ENCODE data around the gene PSMC6.
"Not testable (repeated sequence)": the region's sequence is repeated elsewhere in the genome, so short reads cannot be mapped to it uniquely, and the experiment has no call there.

Gene PSMC6

DNA sequence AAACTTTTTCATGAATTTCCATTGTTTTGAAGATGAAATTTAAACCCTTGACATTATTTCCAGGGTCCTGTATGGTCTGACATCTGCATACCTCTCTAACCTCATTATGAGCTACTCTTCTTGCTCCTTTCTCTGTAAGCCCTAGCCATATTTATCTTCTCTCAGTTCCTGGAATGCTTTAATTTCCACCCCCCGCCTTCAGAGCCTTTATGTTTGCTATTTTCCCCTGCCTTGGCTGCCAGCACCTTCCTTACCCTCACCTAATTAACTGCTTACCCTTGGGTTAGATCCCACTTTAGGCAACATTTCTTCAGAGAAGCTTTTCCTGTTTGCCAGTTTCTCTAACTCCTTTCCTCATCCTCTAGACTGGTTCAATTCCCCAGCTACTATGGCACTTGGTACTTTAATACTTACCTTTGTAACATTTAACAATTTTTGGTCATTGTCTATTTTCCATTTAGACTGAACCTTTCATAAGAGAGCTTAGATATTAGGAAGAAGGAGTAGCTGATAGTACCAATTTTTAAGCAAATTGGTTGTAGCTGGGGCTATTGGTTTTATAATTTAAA is 29.0 kb downstream of the PSMC6 start:
- Histone ChIP-seq H3K4me3 (ENCODE audit: low read depth in 1 of 2, low read length in 2 of 2) (no peak overlapping the region), H3K27ac (ENCODE audit: low read depth, low read length) (no peak overlapping the region), H3K27me3 (ENCODE audit: control insufficient read depth in 1 of 2, insufficient read depth in 2 of 2, low read length in 2 of 2) (no peaks in the 10 kb centered on the region), H3K9me3 (ENCODE audit: control insufficient read depth in 1 of 2, low read length in 2 of 2) (no peaks in the 10 kb centered on the region), H3K9ac (ENCODE audit: low read depth in 1 of 2, low read length in 2 of 2) (no peak overlapping the region), H3K4me1 (ENCODE audit: control insufficient read depth in 1 of 2, insufficient read depth in 2 of 2, low read length in 2 of 2) (peaks cover 3 to 4% of the 10 kb centered on the region in 2 donors), H3K36me3 (ENCODE audit: control insufficient read depth in 1 of 2, insufficient read depth in 2 of 2, low read length in 2 of 2) (peaks cover 0 to 4% of the 10 kb centered on the region in 2 donors)

DNA sequence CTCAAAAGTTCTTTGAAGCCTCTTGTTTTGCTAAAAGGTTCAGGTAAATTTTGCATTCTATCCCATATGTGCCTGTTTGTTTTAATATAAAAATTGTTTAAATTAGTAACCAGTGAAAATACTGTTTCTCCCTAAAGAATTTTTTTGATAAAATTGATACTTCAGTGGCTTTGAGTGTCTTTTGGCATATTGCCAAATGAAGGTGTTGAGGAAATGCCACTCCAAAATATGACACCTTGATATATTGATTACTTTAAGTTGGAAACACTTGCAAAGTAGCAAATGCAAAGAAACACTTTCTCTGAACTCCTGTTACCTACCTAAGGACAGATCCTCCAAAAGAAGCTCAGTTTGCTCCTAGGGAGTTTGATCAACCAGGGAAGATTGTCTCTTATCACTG is 31.4 kb downstream of the PSMC6 start:
- H3K4me3 ChIP-seq (ENCODE audit: low read depth in 1 of 2, low read length in 2 of 2) = no peak overlapping the region
- no peaks in the 10 kb centered on the region for H3K9me3 ChIP-seq (ENCODE audit: control insufficient read depth in 1 of 2, low read length in 2 of 2)
- no peaks in the 10 kb centered on the region for H3K27me3 ChIP-seq (ENCODE audit: control insufficient read depth in 1 of 2, insufficient read depth in 2 of 2, low read length in 2 of 2)
- no peak overlapping the region for H3K9ac ChIP-seq (ENCODE audit: low read depth in 1 of 2, low read length in 2 of 2)
- peaks cover 2 to 4% of the 10 kb centered on the region in 2 donors for H3K4me1 ChIP-seq (ENCODE audit: control insufficient read depth in 1 of 2, insufficient read depth in 2 of 2, low read length in 2 of 2)
- H3K27ac ChIP-seq (ENCODE audit: low read depth, low read length) = no peak overlapping the region
- peaks cover 0 to 4% of the 10 kb centered on the region in 2 donors for H3K36me3 ChIP-seq (ENCODE audit: control insufficient read depth in 1 of 2, insufficient read depth in 2 of 2, low read length in 2 of 2)

DNA sequence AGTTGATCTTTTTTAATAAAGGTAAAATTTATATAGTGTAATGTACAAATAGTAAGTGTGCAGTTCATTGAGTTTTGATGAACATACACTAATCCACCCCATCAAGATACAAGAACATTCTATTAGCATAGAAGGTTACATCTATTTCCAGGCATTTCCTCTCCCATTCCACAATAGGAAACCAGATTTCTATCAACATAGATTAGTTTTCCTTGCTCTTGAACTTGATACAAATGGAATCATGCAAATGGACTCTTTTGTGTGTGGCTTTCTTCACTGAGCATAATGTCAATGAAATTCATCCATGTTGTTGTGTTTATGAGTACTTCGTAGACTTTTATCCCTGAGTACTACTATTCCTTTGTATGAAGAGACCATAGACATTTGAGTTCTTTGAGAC is 33.8 kb downstream of the PSMC6 start:
- Histone ChIP-seq H3K27me3 (ENCODE audit: control insufficient read depth in 1 of 2, insufficient read depth in 2 of 2, low read length in 2 of 2) (no peaks in the 10 kb centered on the region), H3K4me1 (ENCODE audit: control insufficient read depth in 1 of 2, insufficient read depth in 2 of 2, low read length in 2 of 2) (peaks cover 2 to 4% of the 10 kb centered on the region in 2 donors), H3K9me3 (ENCODE audit: control insufficient read depth in 1 of 2, low read length in 2 of 2) (no peaks in the 10 kb centered on the region), H3K4me3 (ENCODE audit: low read depth in 1 of 2, low read length in 2 of 2) (no peak overlapping the region), H3K9ac (ENCODE audit: low read depth in 1 of 2, low read length in 2 of 2) (no peak overlapping the region), H3K36me3 (ENCODE audit: control insufficient read depth in 1 of 2, insufficient read depth in 2 of 2, low read length in 2 of 2) (no peaks in the 10 kb centered on the region), H3K27ac (ENCODE audit: low read depth, low read length) (no peak overlapping the region)

DNA sequence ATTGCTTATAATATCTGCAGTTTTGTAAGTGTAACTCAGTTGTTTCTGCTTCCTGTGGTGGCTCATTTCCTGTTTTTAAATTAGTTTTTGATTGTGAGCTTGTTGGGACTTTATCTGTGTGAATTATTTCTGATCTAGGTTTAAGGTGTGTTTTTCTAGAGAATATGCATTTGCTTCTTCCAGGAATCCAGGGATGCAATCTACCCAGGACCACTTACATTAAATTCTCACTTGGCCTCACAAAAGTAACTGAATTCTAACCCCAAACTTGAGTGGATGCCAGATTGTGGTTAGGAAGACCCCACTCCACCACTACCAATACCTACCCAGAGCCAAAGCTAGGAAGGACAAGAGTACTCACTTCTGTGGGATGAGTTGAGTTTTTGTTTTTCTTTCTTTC is 34.9 kb downstream of the PSMC6 start:
- peak overlapping the region in 1 of 2 donors; percentile 7 for H3K9ac ChIP-seq (ENCODE audit: low read depth in 1 of 2, low read length in 2 of 2)
- H3K36me3 ChIP-seq (ENCODE audit: control insufficient read depth in 1 of 2, insufficient read depth in 2 of 2, low read length in 2 of 2) = peaks cover 3 to 6% of the 10 kb centered on the region in 2 donors
- H3K4me1 ChIP-seq (ENCODE audit: control insufficient read depth in 1 of 2, insufficient read depth in 2 of 2, low read length in 2 of 2) = peaks cover 2 to 4% of the 10 kb centered on the region in 2 donors
- no peaks in the 10 kb centered on the region for H3K9me3 ChIP-seq (ENCODE audit: control insufficient read depth in 1 of 2, low read length in 2 of 2)
- no peak overlapping the region for H3K27ac ChIP-seq (ENCODE audit: low read depth, low read length)
- no peaks in the 10 kb centered on the region for H3K27me3 ChIP-seq (ENCODE audit: control insufficient read depth in 1 of 2, insufficient read depth in 2 of 2, low read length in 2 of 2)
- H3K4me3 ChIP-seq (ENCODE audit: low read depth in 1 of 2, low read length in 2 of 2) = no peak overlapping the region

DNA sequence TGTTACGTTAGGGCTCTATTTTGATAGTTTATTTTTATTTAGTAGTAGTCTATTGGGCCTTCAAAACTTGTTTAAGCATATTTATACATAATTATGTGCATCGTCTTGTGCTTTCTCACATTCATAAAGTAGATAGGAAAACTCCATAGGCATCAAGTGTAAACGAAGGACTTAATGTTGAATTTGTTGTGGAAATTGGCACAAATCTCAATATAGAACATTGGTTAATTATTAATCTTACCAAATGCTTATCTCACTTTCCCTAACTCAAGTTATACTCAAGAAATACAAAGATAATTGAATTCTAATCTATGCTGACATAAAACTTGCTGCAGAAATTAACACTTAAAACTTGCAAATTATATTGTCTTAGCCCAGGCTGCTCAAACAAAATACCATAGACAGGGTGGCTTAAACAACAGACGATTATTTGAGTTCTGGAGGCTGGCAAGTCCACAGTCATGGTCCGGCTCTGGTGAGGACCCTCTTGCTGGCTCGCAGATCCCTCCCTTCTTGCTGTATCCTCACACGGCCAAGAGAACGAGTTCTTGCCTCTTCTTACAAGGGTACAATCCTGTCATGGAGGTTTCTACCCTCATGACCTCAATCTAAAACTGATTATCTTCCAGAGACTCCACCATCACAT is 41.8 kb downstream of the PSMC6 start:
- H3K4me3 ChIP-seq (ENCODE audit: low read depth in 1 of 2, low read length in 2 of 2) = no peak overlapping the region
- no peak overlapping the region for H3K9ac ChIP-seq (ENCODE audit: low read depth in 1 of 2, low read length in 2 of 2)
- no peak overlapping the region for H3K27ac ChIP-seq (ENCODE audit: low read depth, low read length)
- no peaks in the 10 kb centered on the region for H3K4me1 ChIP-seq (ENCODE audit: control insufficient read depth in 1 of 2, insufficient read depth in 2 of 2, low read length in 2 of 2)
- no peaks in the 10 kb centered on the region for H3K27me3 ChIP-seq (ENCODE audit: control insufficient read depth in 1 of 2, insufficient read depth in 2 of 2, low read length in 2 of 2)
- no peaks in the 10 kb centered on the region for H3K9me3 ChIP-seq (ENCODE audit: control insufficient read depth in 1 of 2, low read length in 2 of 2)
- H3K36me3 ChIP-seq (ENCODE audit: control insufficient read depth in 1 of 2, insufficient read depth in 2 of 2, low read length in 2 of 2) = peaks cover 6 to 29% of the 10 kb centered on the region in 2 donors

DNA sequence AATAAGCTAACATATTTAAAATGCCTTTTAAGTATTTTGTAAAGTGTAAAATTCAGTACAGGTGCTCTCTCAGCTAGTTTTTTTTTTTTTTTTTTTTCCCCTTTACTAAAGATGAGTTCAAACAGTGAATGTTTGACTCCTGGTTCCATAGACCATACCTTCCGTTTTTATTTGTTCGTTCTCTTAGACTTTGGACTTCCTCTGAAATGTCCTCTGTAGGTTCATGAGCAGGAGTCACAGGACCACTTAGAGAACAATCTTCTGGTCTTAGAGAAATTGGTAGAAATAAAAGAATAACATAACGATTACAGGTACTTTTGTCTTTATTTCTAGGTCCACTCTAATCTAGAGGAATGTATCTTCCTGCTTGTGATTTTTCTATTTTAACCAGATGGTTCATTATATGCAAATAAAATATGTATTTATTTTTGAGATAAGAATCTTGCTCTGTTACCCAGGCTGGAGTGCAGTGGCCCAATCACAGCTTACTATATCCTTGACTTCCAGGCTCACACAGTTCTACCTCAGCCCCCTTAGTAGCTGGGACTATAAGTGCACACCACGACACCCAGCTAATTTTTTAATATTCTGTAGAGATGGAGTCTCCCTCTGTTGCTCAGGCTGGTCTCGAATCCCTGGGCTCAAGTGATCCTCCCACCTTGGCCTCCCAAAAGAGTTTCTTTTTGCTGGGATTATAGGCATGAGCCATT is 48.8 kb downstream of the PSMC6 start:
- H3K4me1 ChIP-seq (ENCODE audit: control insufficient read depth in 1 of 2, insufficient read depth in 2 of 2, low read length in 2 of 2) = no peaks in the 10 kb centered on the region
- H3K4me3 ChIP-seq (ENCODE audit: low read depth in 1 of 2, low read length in 2 of 2) = no peak overlapping the region
- no peaks in the 10 kb centered on the region for H3K27me3 ChIP-seq (ENCODE audit: control insufficient read depth in 1 of 2, insufficient read depth in 2 of 2, low read length in 2 of 2)
- H3K9me3 ChIP-seq (ENCODE audit: control insufficient read depth in 1 of 2, low read length in 2 of 2) = no peaks in the 10 kb centered on the region
- no peak overlapping the region for H3K27ac ChIP-seq (ENCODE audit: low read depth, low read length)
- H3K36me3 ChIP-seq (ENCODE audit: control insufficient read depth in 1 of 2, insufficient read depth in 2 of 2, low read length in 2 of 2) = peaks cover 10 to 18% of the 10 kb centered on the region in 2 donors
- no peak overlapping the region for H3K9ac ChIP-seq (ENCODE audit: low read depth in 1 of 2, low read length in 2 of 2)

DNA sequence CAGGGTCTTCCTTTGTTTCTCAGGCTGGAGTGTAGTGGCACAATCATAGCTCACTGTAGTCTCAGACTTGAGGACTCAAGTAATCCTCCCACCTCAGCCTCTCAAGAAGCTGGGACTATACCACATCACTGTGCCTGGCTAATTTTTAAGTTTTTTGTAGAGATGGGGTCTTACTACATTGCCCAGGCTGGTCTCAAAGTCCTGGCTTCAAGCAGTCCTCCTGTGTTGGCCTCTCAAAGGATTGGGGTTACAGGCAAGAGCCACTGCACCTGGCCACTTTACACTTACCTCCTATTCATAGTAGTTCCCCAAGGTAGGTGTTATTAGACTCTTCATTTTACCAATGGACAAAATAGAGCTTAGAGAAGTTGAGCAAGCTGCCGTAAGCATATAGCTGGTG is 52.1 kb downstream of the PSMC6 start:
- peaks cover 10 to 19% of the 10 kb centered on the region in 2 donors for H3K36me3 ChIP-seq (ENCODE audit: control insufficient read depth in 1 of 2, insufficient read depth in 2 of 2, low read length in 2 of 2)
- no peaks in the 10 kb centered on the region for H3K4me1 ChIP-seq (ENCODE audit: control insufficient read depth in 1 of 2, insufficient read depth in 2 of 2, low read length in 2 of 2)
- no peak overlapping the region for H3K27ac ChIP-seq (ENCODE audit: low read depth, low read length)
- no peak overlapping the region for H3K9ac ChIP-seq (ENCODE audit: low read depth in 1 of 2, low read length in 2 of 2)
- no peaks in the 10 kb centered on the region for H3K27me3 ChIP-seq (ENCODE audit: control insufficient read depth in 1 of 2, insufficient read depth in 2 of 2, low read length in 2 of 2)
- no peaks in the 10 kb centered on the region for H3K9me3 ChIP-seq (ENCODE audit: control insufficient read depth in 1 of 2, low read length in 2 of 2)
- H3K4me3 ChIP-seq (ENCODE audit: low read depth in 1 of 2, low read length in 2 of 2) = no peak overlapping the region

DNA sequence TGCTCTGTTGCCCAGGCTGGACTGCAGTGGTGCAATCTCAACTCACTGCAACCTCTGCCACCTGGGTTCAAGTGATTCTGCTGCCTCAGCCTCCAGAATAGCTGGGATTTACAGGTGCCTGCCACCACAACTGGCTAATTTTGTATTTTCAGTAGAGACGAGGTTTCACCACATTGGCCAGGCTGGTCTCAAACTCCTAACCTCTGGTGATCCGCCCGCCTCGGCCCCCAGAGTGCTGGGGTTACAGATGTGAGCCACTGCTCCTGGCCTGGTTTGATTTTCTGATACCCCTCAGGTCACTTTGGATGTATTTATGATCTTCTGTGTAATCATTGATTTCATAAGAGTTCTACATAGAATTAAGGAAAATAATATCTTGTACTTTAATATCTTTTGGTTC is 55.9 kb downstream of the PSMC6 start:
- H3K9me3 ChIP-seq (ENCODE audit: control insufficient read depth in 1 of 2, low read length in 2 of 2) = not testable (repeated sequence)

DNA sequence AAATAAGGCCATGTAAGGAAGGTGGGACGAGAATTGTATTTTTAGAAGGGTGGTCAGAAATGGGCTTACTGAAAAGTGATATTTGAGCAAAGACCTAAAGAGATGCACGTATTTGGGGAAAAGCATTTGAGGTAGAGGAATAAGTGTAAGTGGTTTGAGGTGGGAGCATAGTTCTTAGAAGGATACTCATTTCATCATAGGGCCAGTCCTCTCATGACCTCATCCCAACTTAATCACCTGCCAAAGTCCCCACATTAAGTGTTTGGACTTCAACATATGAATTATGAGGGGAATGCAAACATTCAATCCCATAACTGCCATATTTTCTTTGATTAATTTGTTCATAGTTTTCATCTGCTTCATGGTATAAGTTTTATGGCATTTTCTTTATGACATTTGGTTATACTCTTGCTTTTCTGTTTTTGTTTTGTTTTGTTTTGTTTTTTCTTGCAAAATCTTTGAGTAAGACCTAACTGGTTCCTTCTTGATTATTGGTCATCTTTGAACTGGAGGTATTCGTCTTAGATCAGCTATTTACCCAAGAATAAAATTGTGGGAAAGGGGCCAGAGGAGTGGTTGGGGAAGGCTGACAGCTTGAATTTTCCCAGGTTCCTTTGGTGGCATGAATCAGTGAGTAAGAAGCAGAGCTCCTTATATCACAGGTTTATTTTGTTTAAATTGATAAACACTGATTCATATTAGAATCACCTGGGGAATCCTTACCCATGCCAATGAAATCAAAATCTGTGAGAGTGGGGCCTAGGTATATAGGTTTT is 60.2 kb downstream of the PSMC6 start:
- no peak overlapping the region for H3K9ac ChIP-seq (ENCODE audit: low read depth in 1 of 2, low read length in 2 of 2)
- H3K27me3 ChIP-seq (ENCODE audit: control insufficient read depth in 1 of 2, insufficient read depth in 2 of 2, low read length in 2 of 2) = no peaks in the 10 kb centered on the region
- no peaks in the 10 kb centered on the region for H3K9me3 ChIP-seq (ENCODE audit: control insufficient read depth in 1 of 2, low read length in 2 of 2)
- peaks cover 15 to 50% of the 10 kb centered on the region in 2 donors for H3K36me3 ChIP-seq (ENCODE audit: control insufficient read depth in 1 of 2, insufficient read depth in 2 of 2, low read length in 2 of 2)
- no peak overlapping the region for H3K27ac ChIP-seq (ENCODE audit: low read depth, low read length)
- no peak overlapping the region for H3K4me3 ChIP-seq (ENCODE audit: low read depth in 1 of 2, low read length in 2 of 2)
- no peaks in the 10 kb centered on the region for H3K4me1 ChIP-seq (ENCODE audit: control insufficient read depth in 1 of 2, insufficient read depth in 2 of 2, low read length in 2 of 2)

More for the DNA sequence above, 55.9 kb downstream of the PSMC6 start:
- H3K4me3 ChIP-seq (ENCODE audit: low read depth in 1 of 2, low read length in 2 of 2); H3K27ac ChIP-seq (ENCODE audit: low read depth, low read length); H3K9ac ChIP-seq (ENCODE audit: low read depth in 1 of 2, low read length in 2 of 2); H3K4me1 ChIP-seq (ENCODE audit: control insufficient read depth in 1 of 2, insufficient read depth in 2 of 2, low read length in 2 of 2); H3K27me3 ChIP-seq (ENCODE audit: control insufficient read depth in 1 of 2, insufficient read depth in 2 of 2, low read length in 2 of 2): not testable (repeated sequence)
- peaks cover 13 to 39% of the 10 kb centered on the region in 2 donors for H3K36me3 ChIP-seq (ENCODE audit: control insufficient read depth in 1 of 2, insufficient read depth in 2 of 2, low read length in 2 of 2)

DNA sequence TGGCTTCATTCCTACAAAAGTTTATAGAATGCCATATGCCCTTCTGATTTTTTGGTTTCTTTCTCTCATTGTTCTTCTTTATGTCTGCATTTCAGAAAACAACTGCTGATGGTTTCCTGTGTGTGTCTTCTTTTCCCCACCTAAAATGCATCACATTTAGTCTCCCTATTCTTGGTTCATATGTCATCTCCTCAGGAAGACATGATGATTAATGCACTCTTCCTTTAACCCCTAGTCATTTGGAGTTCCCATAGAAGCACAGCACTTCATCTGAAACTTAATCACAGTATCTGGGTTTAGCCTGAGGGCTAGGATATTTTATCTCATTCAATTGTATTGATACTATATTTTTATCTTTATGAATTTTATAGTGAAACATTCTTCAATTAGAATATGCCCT is 62.9 kb downstream of the PSMC6 start:
- no peaks in the 10 kb centered on the region for H3K9me3 ChIP-seq (ENCODE audit: control insufficient read depth in 1 of 2, low read length in 2 of 2)
- H3K36me3 ChIP-seq (ENCODE audit: control insufficient read depth in 1 of 2, insufficient read depth in 2 of 2, low read length in 2 of 2) = peaks cover 18 to 56% of the 10 kb centered on the region in 2 donors

More for the DNA sequence above, 62.9 kb downstream of the PSMC6 start:
- no peaks in the 10 kb centered on the region for H3K4me1 ChIP-seq (ENCODE audit: control insufficient read depth in 1 of 2, insufficient read depth in 2 of 2, low read length in 2 of 2)
- H3K9ac ChIP-seq (ENCODE audit: low read depth in 1 of 2, low read length in 2 of 2) = no peak overlapping the region
- H3K27ac ChIP-seq (ENCODE audit: low read depth, low read length) = no peak overlapping the region
- no peaks in the 10 kb centered on the region for H3K27me3 ChIP-seq (ENCODE audit: control insufficient read depth in 1 of 2, insufficient read depth in 2 of 2, low read length in 2 of 2)
- H3K4me3 ChIP-seq (ENCODE audit: low read depth in 1 of 2, low read length in 2 of 2) = no peak overlapping the region

Measured in duodenal mucosa (tissue), 2 donors.